ENCODE data around the gene IPPK. TPM values are rescaled to one million over a fixed set of nuclear protein-coding genes. Genes with fewer than 3 reads are reported as not detected.

Gene IPPK
- total and polyA plus RNA-seq, 11 donors, result 4.2 to 11.0 (median 8.6) TPM

GRCh38 chr9:92612816-92613215, 57.1 kb downstream of the IPPK start:
- intact Hi-C loops (cut with DNase I), result loop anchor here in 2 of 10 donors (5.0 to 10.0 kb wide), 2 partner anchors 76 to 128 kb away; partner anchors contain the start of genes ASPN (in 1 of the 2) and ECM2 (in 1 of the 2)
- Histone ChIP-seq H3K27ac (peak overlapping the region in 1 of 12 donors; percentile 4), H3K36me3 (peaks cover 0 to 68% (median 63%) of the 10 kb centered on the region in 9 donors)

DNA sequence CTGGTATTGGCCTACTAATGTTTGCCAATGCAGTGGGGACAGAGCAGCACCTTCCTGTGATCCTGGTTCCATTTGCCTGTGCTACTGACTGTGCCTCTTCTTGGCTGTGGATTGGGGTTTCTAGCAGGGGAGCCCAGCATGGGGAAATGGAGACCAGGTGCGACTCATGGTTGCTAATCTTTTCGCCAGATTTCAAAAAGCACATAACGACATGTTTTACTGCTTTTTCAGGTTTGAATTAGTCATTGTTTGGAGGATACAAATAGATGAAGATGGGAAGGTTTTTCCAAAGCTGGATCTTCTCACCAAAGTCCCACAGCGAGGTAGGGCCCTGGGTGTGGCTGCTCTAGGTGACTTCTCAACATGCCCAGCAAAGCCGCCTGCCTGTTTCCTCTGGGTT, 57.6 kb downstream of the IPPK start:
- DNase-seq, result no peak
- H3K9me3 ChIP-seq, result no peaks in the 10 kb centered on the region
- H3K36me3 ChIP-seq, result peaks cover 0 to 63% (median 57%) of the 10 kb centered on the region in 9 donors
- ATAC-seq, result no peak
- 95 to 99% (median 96%) methylated on average over 5 of the region's 5 CpGs for WGBS, 4 donors
- H3K27me3 ChIP-seq, result no peaks in the 10 kb centered on the region
- H3K27ac ChIP-seq, result peak overlapping the region in 5 of 12 donors; percentile 4 to 94 (median 92)
- intact Hi-C loops (cut with DNase I), result loop anchor here in 2 of 10 donors (5.0 to 10.0 kb wide), 2 partner anchors 75 to 127 kb away; partner anchors contain the start of genes ASPN (in 1 of the 2) and ECM2 (in 1 of the 2)
- no peak for TF ChIP-seq POLR2A (IDR thresholded peaks at IDR 0.05)
- H3K4me3 ChIP-seq, result no peak overlapping the region
- H3K4me1 ChIP-seq, result peaks cover 0 to 74% (median 24%) of the 10 kb centered on the region in 12 donors

More at GRCh38 chr9:92612816-92613215, 57.1 kb downstream of the IPPK start:
- no peak for ATAC-seq
- 92 to 96% (median 95%) methylated on average over 11 of the region's 11 CpGs for WGBS, 4 donors
- DNase-seq, result no peak
- Histone ChIP-seq H3K27me3 (no peaks in the 10 kb centered on the region), H3K9me3 (no peaks in the 10 kb centered on the region), H3K4me1 (peaks cover 0 to 74% (median 20%) of the 10 kb centered on the region in 12 donors), H3K4me3 (no peak overlapping the region)
- TF ChIP-seq POLR2A (IDR thresholded peaks at IDR 0.05), result no peak
- TF ChIP-seq, protein P1, sequence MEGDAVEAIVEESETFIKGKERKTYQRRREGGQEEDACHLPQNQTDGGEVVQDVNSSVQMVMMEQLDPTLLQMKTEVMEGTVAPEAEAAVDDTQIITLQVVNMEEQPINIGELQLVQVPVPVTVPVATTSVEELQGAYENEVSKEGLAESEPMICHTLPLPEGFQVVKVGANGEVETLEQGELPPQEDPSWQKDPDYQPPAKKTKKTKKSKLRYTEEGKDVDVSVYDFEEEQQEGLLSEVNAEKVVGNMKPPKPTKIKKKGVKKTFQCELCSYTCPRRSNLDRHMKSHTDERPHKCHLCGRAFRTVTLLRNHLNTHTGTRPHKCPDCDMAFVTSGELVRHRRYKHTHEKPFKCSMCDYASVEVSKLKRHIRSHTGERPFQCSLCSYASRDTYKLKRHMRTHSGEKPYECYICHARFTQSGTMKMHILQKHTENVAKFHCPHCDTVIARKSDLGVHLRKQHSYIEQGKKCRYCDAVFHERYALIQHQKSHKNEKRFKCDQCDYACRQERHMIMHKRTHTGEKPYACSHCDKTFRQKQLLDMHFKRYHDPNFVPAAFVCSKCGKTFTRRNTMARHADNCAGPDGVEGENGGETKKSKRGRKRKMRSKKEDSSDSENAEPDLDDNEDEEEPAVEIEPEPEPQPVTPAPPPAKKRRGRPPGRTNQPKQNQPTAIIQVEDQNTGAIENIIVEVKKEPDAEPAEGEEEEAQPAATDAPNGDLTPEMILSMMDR (IDR thresholded peaks at IDR 0.05), result no peak

- no peak overlapping the region for H3K4me3 ChIP-seq
- H3K9me3 ChIP-seq, result no peaks in the 10 kb centered on the region
- peaks cover 0 to 58% (median 52%) of the 10 kb centered on the region in 9 donors for H3K36me3 ChIP-seq
- H3K27ac ChIP-seq, result peak overlapping the region; percentile 64 to 94 (median 80)
- H3K4me1 ChIP-seq, result peaks cover 0 to 74% (median 29%) of the 10 kb centered on the region in 12 donors
- intact Hi-C loops (cut with DNase I), result loop anchor here in 2 of 10 donors (5.0 to 10.0 kb wide), 2 partner anchors 74 to 127 kb away; partner anchors contain the start of genes ASPN (in 1 of the 2) and ECM2 (in 1 of the 2)
- peak in 1 of 4 donors; percentile 26 for ATAC-seq
- H3K27me3 ChIP-seq, result no peaks in the 10 kb centered on the region
- peak in 1 of 5 donors; percentile 38 for DNase-seq
- 77 to 84% (median 81%) methylated on average over 9 to 10 of the region's 10 CpGs for WGBS, 4 donors
- TF ChIP-seq POLR2A (IDR thresholded peaks at IDR 0.05), result no peak
- TF ChIP-seq, protein P1 (IDR thresholded peaks at IDR 0.05), result no peak
These were observed 58.2 kb downstream of the IPPK start for GRCh38 chr9:92611621-92612285.

DNA sequence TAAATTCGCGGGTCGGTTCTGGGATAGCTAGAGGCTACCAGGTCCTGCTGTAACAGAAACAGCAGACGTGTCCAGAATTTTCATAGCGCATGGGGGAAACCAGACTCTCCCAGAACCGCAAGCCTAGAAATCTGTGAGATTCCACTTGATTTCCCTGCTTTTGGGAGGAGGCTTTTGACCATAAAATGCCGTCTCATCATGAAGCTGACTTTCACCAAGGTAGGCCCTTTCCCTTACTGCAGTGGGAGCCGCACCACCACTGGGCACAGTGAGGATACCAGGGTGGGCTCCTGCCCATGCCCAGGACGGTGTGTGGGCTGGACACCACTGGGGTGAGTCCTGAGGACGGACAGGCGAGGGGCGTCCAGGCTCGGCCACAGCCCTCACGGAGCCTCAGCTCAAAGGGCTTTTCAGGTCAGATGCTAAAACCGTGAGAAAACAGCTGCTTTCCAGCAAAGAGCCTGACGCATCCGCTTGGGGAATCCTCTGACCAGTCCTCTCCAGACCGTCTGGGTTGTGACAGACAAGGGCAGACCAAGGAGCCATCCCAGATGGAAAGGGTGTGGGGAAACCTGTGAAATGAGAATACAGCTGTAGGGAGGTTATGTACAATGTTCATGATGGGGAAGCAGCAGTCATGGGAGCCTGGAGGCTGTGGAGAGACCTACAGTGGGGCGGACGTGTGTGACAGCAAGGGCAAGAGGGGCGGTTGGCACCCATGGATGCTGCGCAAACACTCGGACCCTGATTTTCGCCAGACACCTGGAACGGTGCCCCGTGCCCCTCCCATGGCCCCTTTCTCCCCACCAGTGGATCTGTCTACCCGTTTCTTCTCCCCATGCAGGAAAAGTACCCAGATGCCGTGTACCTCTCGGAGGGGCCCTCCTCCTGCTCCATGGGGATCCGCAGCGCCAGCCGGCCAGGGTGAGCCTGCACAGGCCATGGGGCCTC, 59.2 kb downstream of the IPPK start:
- Histone ChIP-seq H3K36me3 (peaks cover 0 to 49% (median 44%) of the 10 kb centered on the region in 9 donors), H3K9me3 (peaks cover 0 to 5% (median 0%) of the 10 kb centered on the region in 12 donors), H3K4me1 (peaks cover 0 to 67% (median 30%) of the 10 kb centered on the region in 12 donors), H3K27me3 (no peaks in the 10 kb centered on the region), H3K27ac (peak overlapping the region; percentile 64 to 94 (median 80)), H3K4me3 (peak overlapping the region in 2 of 12 donors; percentile 4 to 7)
- TF ChIP-seq POLR2A (IDR thresholded peaks at IDR 0.05), result no peak
- TF ChIP-seq, protein P1 (IDR thresholded peaks at IDR 0.05), result no peak
- intact Hi-C loops (cut with DNase I), result loop anchor here in 2 of 10 donors (5.0 to 10.0 kb wide), 2 partner anchors 73 to 126 kb away; partner anchors contain the start of genes ASPN (in 1 of the 2) and ECM2 (in 1 of the 2)
- ATAC-seq, result peak; percentile 43 to 81 (median 77)
- 80 to 82% (median 82%) methylated on average over 26 to 32 of the region's 32 CpGs for WGBS, 4 donors
- peak; percentile 74 to 85 (median 80) for DNase-seq

All from heart left ventricle (tissue), 16 donors.